OCI-LY3 (cell line): ENCODE measurements around the gene ZNF467.

Source experiments
- H2AFZ ChIP-seq: fragments of 200-600, 300-600 bp; shearing (Covaris generic); 2 replicates; pipeline ENCODE4 v1.6.0; 2014; ENCODE audit warnings: antibody characterized with exemption, low read depth, low read length
- H3K27ac ChIP-seq: fragments of 200-600, 300-600 bp; sonication (generic); 2 replicates; pipeline ENCODE4 v1.5.1; 2014; ENCODE audit warnings: mild to moderate bottlenecking, low read length, moderate library complexity, mixed read lengths
- H3K27me3 ChIP-seq: fragments of 200-600, 300-600 bp; sonication (generic); 2 replicates; pipeline ENCODE4 v1.6.1; 2014; ENCODE audit warnings: low read depth, low read length, mixed read lengths
- H3K36me3 ChIP-seq: fragments of 200-600, 300-600 bp; sonication (generic); replicated peaks from 2 replicates; pipeline ENCODE3; 2014; ENCODE audit warnings: low read depth, low read length, mixed read lengths
- H3K4me1 ChIP-seq: fragments of 300-600, 200-600 bp; sonication (generic); 2 replicates; pipeline ENCODE4 v1.6.1; 2014; ENCODE audit warnings: low read length, mixed read lengths
- H3K4me2 ChIP-seq: fragments of 200-600, 300-600 bp; sonication (generic); 2 replicates; pipeline ENCODE4 v1.6.1; 2014; ENCODE audit warnings: low read length, mixed read lengths
- H3K4me3 ChIP-seq: fragments of 300-600, 200-600 bp; sonication (generic); 2 replicates; pipeline ENCODE4 v1.5.1; 2014; ENCODE audit warnings: antibody characterized with exemption, mild to moderate bottlenecking, low read length, moderate library complexity
- H3K79me2 ChIP-seq: fragments of 300-600, 200-600 bp; shearing (Covaris generic); 2 replicates; pipeline ENCODE4 v1.6.1; 2014; ENCODE audit warnings: mild to moderate bottlenecking, low read length, mixed read lengths
- H3K9ac ChIP-seq: fragments of 300-600, 200-600 bp; shearing (Covaris generic); 2 replicates; pipeline ENCODE4 v1.6.0; 2014; ENCODE audit warnings: mild to moderate bottlenecking, low read length, moderate library complexity
- H3K9me3 ChIP-seq: fragments of 200-600, 300-600 bp; shearing (Covaris generic); 2 replicates; pipeline ENCODE4 v1.6.1; 2014; ENCODE audit warnings: low read length, mixed read lengths; ENCODE audit not compliant: insufficient read depth
- H4K20me1 ChIP-seq: fragments of 200-600, 300-600 bp; sonication (generic); 2 replicates; pipeline ENCODE4 v1.6.1; 2016; ENCODE audit warnings: low read length, mixed read lengths; ENCODE audit not compliant: insufficient read depth
- EZH2phosphoT487 ChIP-seq: fragments of 200-600 bp; shearing (Covaris generic); IDR thresholded peaks from 2 replicates; pipeline ENCODE4 v1.6.1; 2018; ENCODE audit warnings: antibody characterized with exemption, mixed run types, low read depth
- TF ChIP-seq, protein P1 (sequence below): fragments of 200-600, 300-600 bp; sonication (generic); IDR thresholded peaks from 2 replicates; pipeline ENCODE4 v1.5.1; 2014; ENCODE audit warnings: antibody characterized with exemption, low read length, low read depth

Gene ZNF467

DNA sequence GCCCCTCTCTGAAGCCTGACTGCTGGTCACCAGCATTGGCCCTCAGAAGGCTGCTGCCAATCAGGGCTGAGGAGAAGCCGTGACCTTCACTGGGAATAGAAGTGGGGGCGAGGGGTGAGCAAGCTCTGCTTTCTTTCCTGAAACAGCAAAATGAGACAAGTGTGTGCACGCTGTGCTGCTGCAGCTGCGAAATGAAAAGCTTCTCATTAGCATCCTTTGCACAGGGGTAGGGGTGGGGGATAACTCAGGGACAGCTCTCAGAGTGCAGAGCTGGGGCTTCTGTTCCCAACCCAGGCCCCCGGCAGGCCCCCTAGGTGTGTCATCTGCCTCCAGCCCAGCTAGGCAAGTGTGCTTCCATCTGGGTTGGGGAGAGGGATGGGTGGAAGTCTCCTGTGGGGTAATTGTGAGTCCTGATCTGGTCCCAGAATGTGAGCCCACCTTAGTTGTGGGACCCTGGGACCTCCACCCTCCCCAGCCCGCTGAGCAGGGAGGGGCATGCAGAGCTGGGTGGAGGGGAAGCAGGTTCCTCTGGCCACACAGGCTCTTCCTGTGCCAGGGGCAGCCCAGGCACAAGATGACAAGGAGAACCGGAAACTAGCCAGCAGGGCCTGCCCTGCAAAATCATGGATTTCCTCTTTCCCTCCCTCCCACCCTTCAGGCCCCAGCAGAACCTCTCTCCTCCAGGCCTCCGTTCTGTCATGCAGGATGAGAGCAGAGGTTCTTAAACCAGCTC, 22.2 kb downstream of the ZNF467 start:
- Histone ChIP-seq H2AFZ (no peak overlapping the region), H3K4me1 (no peaks in the 10 kb centered on the region), H3K4me3 (no peak overlapping the region), H3K79me2 (no peaks in the 10 kb centered on the region), H3K4me2 (no peak overlapping the region), H3K27me3 (0 out of 2 replicates have a peak, but pooled peaks cover 2% of the 10 kb centered on the region), H3K27ac (no peak overlapping the region), H3K9me3 (no peaks in the 10 kb centered on the region), H3K36me3 (no peaks in the 10 kb centered on the region), H4K20me1 (no peaks in the 10 kb centered on the region), H3K9ac (no peak overlapping the region)
- TF ChIP-seq EZH2phosphoT487, result no peak
- TF ChIP-seq, protein P1, sequence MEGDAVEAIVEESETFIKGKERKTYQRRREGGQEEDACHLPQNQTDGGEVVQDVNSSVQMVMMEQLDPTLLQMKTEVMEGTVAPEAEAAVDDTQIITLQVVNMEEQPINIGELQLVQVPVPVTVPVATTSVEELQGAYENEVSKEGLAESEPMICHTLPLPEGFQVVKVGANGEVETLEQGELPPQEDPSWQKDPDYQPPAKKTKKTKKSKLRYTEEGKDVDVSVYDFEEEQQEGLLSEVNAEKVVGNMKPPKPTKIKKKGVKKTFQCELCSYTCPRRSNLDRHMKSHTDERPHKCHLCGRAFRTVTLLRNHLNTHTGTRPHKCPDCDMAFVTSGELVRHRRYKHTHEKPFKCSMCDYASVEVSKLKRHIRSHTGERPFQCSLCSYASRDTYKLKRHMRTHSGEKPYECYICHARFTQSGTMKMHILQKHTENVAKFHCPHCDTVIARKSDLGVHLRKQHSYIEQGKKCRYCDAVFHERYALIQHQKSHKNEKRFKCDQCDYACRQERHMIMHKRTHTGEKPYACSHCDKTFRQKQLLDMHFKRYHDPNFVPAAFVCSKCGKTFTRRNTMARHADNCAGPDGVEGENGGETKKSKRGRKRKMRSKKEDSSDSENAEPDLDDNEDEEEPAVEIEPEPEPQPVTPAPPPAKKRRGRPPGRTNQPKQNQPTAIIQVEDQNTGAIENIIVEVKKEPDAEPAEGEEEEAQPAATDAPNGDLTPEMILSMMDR, result no peak

DNA sequence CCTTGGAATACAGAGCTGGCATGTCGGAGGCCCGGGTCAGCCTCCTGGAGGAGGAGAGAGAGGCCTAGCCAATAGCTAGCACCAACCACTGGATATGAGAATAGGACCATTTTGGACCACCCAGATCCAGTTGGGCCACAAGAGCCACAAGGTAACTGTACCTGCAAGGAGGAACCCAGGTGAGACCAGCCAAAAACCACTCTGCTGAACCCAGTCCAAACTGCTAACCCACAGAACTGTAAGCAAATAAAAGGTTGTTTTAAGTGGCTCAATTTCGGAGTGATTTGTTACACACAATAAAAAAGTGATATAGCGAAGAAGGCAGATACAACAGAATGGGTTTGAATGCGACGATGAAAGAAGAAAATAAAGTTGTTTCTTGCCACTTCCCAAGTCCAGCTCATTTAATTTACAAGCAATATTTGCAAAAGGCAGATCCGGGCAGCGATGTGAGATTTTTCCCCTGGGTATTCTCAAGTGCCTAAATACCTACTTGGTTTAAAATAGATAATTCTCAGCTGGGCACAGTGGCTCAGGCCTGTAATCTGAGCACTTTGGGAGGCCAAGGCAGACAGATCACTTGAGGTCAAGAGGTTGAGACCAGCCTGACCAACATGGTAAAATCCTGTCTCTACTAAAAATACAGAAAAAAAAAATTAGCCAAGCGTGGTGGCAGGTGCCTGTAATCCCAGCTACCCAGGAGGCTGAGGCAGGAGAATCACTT, 23.1 kb downstream of the ZNF467 start:
- Histone ChIP-seq H3K4me2 (no peak overlapping the region), H2AFZ (no peak overlapping the region), H3K9ac (no peak overlapping the region), H3K36me3 (no peaks in the 10 kb centered on the region), H3K4me3 (no peak overlapping the region), H3K27ac (no peak overlapping the region), H3K79me2 (no peaks in the 10 kb centered on the region), H3K4me1 (no peaks in the 10 kb centered on the region), H4K20me1 (no peaks in the 10 kb centered on the region), H3K9me3 (no peaks in the 10 kb centered on the region), H3K27me3 (0 out of 2 replicates have a peak, but pooled peaks cover 2% of the 10 kb centered on the region)
- TF ChIP-seq, protein P1, result no peak
- TF ChIP-seq EZH2phosphoT487, result no peak

DNA sequence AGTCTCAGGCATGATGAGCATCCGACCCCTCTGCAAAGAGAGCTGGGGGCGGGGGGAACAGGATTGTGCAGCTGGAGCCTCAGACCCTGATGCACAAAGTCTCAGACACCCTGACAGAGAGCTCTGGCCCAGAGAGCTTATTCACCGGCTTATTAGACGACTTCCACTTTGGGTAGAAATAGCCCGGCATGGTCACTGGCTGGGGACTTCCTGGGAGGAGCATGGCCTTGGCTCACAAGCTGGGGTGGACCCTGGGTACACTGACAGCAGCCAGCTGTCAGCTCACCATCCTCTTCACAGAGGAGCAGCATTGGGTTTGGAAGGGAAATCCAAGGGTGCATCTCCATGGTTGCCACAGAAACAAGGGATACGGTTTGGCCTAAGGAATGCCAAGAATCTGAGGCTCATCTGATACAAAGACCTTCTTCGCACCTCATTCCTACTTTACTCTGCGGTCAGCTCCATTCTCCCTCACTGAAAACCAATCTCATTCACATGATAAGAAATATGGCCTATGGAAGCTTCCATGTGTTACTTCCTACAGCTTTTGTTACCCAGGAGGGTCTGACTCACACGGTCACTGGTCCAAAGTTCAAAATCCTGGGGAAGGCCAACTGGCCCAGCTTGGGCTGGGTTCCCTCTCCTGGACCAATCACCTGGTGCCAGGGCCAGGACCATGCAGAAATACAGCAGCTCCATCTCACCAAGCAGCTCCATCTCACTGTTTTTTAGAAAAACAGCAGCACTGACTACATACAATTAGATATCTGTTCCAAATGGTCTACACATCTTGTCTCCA, 25.1 kb downstream of the ZNF467 start:
- H3K9ac ChIP-seq, result no peak overlapping the region
- H3K4me1 ChIP-seq, result no peaks in the 10 kb centered on the region
- H3K36me3 ChIP-seq, result no peaks in the 10 kb centered on the region
- no peaks in the 10 kb centered on the region for H3K79me2 ChIP-seq
- 0 out of 2 replicates have a peak, but pooled peaks cover 2% of the 10 kb centered on the region for H3K27me3 ChIP-seq
- no peak overlapping the region for H3K4me3 ChIP-seq
- H2AFZ ChIP-seq, result no peak overlapping the region
- no peak overlapping the region for H3K4me2 ChIP-seq
- no peaks in the 10 kb centered on the region for H4K20me1 ChIP-seq
- H3K9me3 ChIP-seq, result no peaks in the 10 kb centered on the region
- TF ChIP-seq EZH2phosphoT487, result no peak
- TF ChIP-seq, protein P1, result no peak
- no peak overlapping the region for H3K27ac ChIP-seq
